HepG2 (cell line): ENCODE measurements around the gene SMIM38. TPM values are rescaled to one million over a fixed set of nuclear protein-coding genes. Genes with fewer than 3 reads are reported as not detected.

Experiments used
- ATAC-seq: fragments of 200-7000 bp; cut with Tn5 transposase; 3 replicates; pipeline ENCODE4 v1.9.1; 2020; ENCODE audit warnings: mild to moderate bottlenecking, moderate library complexity
- BruUV-seq: library from RNA; stranded (reverse); fragments of 400-500 nt; replicated peaks from 2 replicates; lab custom pipeline; 2021; lab: Mats Ljungman, UMichigan
- CTCF ChIA-PET: fragments of 300-600 bp; formaldehyde crosslinking; extraction: SDS; loops from one replicate; lab custom pipeline; 2021; ENCODE audit warnings: low total read pairs, inconsistent platforms, low intra/inter-chr PET ratio; lab: Yijun Ruan, JAX
- POLR2A ChIA-PET: fragments of 350-600 bp; sonication (Branson Sonifier 250); formaldehyde crosslinking; loops from one replicate; lab custom pipeline; 2020; ENCODE audit warnings: antibody characterized with exemption, inconsistent platforms; lab: Yijun Ruan, JAX
- DNase-seq: peaks from one replicate; pipeline ENCODE4 v3.0.0-alpha.2; 2015; ENCODE audit warnings: low spot score
- FAIRE-seq: peaks from 3 replicates; lab custom pipeline; 2011; peaks lifted over from hg19 to GRCh38; lab: Jason Lieb, UNC
- H2AFZ ChIP-seq: one replicate; pipeline ENCODE4 v1.6.1; 2011; ENCODE audit warnings: low read length, inconsistent platforms
- H3K27ac ChIP-seq: fragments of 300-600 bp; 3 replicates; pipeline ENCODE4 v1.8.0; 2011; ENCODE audit warnings: mixed run types, mild to moderate bottlenecking, mixed read lengths, low read length, inconsistent platforms; ENCODE audit not compliant: insufficient read depth; ENCODE audit errors: extremely low read length
- H3K27me3 ChIP-seq, 2 experiments: fragments of 200-600 bp in 1 of 2; 2 replicates in 1 of 2; 3 replicates in 1 of 2; pipeline versions ENCODE4 v1.6.0 to v1.8.0; 2011; ENCODE audit warnings: low read length in 2 of 2, mild to moderate bottlenecking in 2 of 2, moderate library complexity in 2 of 2, inconsistent platforms in 1 of 2; ENCODE audit not compliant: insufficient read depth in 2 of 2, control insufficient read depth in 1 of 2
- H3K36me3 ChIP-seq, 2 experiments: fragments of 200-600 bp in 1 of 2; replicated peaks in 1 of 2; 2 replicates in 1 of 2; 3 replicates in 1 of 2; pipeline versions ENCODE4 v1.5.1 to v1.8.0; 2011; ENCODE audit warnings: low read length in 2 of 2, inconsistent platforms in 1 of 2; ENCODE audit not compliant: insufficient read depth in 2 of 2, control insufficient read depth in 1 of 2
- H3K4me1 ChIP-seq: 2 replicates; pipeline ENCODE4 v1.5.1; 2012; ENCODE audit warnings: low read length, inconsistent platforms; ENCODE audit not compliant: insufficient read depth
- H3K4me2 ChIP-seq: 2 replicates; pipeline ENCODE4 v1.6.0; 2011; ENCODE audit warnings: low read depth, low read length, inconsistent platforms
- H3K4me3 ChIP-seq, 3 experiments: fragments of 200-600 bp in 1 of 3; sonication (generic), shearing (Covaris generic) in 1 of 3; replicated peaks in 1 of 3; 2 replicates each; pipeline ENCODE4 v1.5.1; 2011 to 2016; ENCODE audit warnings: low read length in 3 of 3, inconsistent platforms in 2 of 3, low read depth in 2 of 3, mild to moderate bottlenecking in 2 of 3, control low read depth in 1 of 3, mixed read lengths in 1 of 3; ENCODE audit not compliant: insufficient read depth in 1 of 3
- H3K79me2 ChIP-seq: one replicate; pipeline ENCODE4 v1.6.1; 2011; ENCODE audit warnings: low read length, inconsistent platforms; ENCODE audit not compliant: insufficient read depth
- H3K9ac ChIP-seq: 2 replicates; pipeline ENCODE4 v1.6.0; 2011; ENCODE audit warnings: mild to moderate bottlenecking, low read depth, low read length, inconsistent platforms; ENCODE audit not compliant: insufficient read depth
- H3K9me3 ChIP-seq: 2 replicates; pipeline ENCODE4 v1.5.1; 2012; ENCODE audit warnings: mild to moderate bottlenecking, low read length
- H4K20me1 ChIP-seq: 2 replicates; pipeline ENCODE4 v1.6.0; 2011; ENCODE audit warnings: inconsistent platforms, mild to moderate bottlenecking, low read length, moderate library complexity; ENCODE audit not compliant: insufficient read depth
- GPN1 ChIP-seq: sonication (generic); formaldehyde crosslinking; IDR thresholded peaks from 2 replicates; pipeline ENCODE4 v1.5.1; 2020; ENCODE audit warnings: missing genetic modification reagents, borderline replicate concordance
- SOX13 ChIP-seq, 3 experiments: fragments of 450-650 bp in 1 of 3; sonication (generic) in 1 of 3; formaldehyde crosslinking in 1 of 3; IDR thresholded peaks in 2 of 3; conservative IDR thresholded peaks in 1 of 3; 2 replicates each; pipeline versions ENCODE4 v1.5.0 to v1.6.1; 2016 to 2020; ENCODE audit warnings: antibody characterized with exemption in 1 of 3, mild to moderate bottlenecking in 1 of 3, missing compliant biosample characterization in 1 of 3, missing genetic modification reagents in 1 of 3, moderate library complexity in 1 of 3
- WGBS: methylation state at CpG from one replicate; pipeline ENCODE4 v1.1.6; 2017; ENCODE audit warnings: low lambda C conversion rate; 5-methylcytosine and 5-hydroxymethylcytosine counted together
- in situ Hi-C: cut with HindIII; loops from 2 replicates; pipeline ENCODE4 v1.10.0; 2017; ENCODE audit warnings: low pct_unique_long_range_greater_than_20kb; ENCODE audit not compliant: extremely low pct_ligation_motif_present
- intact Hi-C: fragments of 100-400 bp; cut with micrococcal nuclease; formaldehyde crosslinking; loops from one replicate; pipeline ENCODE4 v1.10.0; 2022; ENCODE audit not compliant: unreplicated experiment
- polyA plus RNA-seq, 8 experiments: library from polyadenylated mRNA; depleted of rRNA in 3 of 8; stranded (reverse) in 7 of 8; unstranded in 1 of 8; fragments of >200 nt; fragmentation: Illumina TruSeq in 4 of 8; extraction: Trizol in 4 of 8; gene quantifications; 2 replicates each; pipeline versions ENCODE4 v1.2.1 to v1.2.3, GENCODE V29; 2011 to 2016; ENCODE audit warnings: low read depth in 4 of 8, missing spikeins in 1 of 8, mixed read lengths in 1 of 8; ENCODE audit not compliant: insufficient read depth in 1 of 8
- total RNA-seq, 5 experiments: library from RNA; depleted of rRNA; stranded (reverse); fragments of >200 nt; fragmentation: Illumina TruSeq; extraction: Trizol; gene quantifications; 2 replicates each; pipeline ENCODE4 v1.2.3, GENCODE V29; 2016; ENCODE audit warnings: low read depth in 1 of 5
- TF ChIP-seq, protein P1 (sequence below): fragments of 450-650 bp; IDR thresholded peaks from 2 replicates; pipeline ENCODE4 v1.6.1; 2016
- TF ChIP-seq, protein P2 (sequence below): sonication (generic); formaldehyde crosslinking; IDR thresholded peaks from 2 replicates; pipeline ENCODE4 v1.4.0; 2020; ENCODE audit warnings: missing genetic modification reagents

Gene SMIM38
- total and polyA plus RNA-seq, 2 of the 13 experiments (the other 11 are each of a cell fraction or from before 2014, with no cell fraction given): 0.30 to 0.40 TPM

DNA sequence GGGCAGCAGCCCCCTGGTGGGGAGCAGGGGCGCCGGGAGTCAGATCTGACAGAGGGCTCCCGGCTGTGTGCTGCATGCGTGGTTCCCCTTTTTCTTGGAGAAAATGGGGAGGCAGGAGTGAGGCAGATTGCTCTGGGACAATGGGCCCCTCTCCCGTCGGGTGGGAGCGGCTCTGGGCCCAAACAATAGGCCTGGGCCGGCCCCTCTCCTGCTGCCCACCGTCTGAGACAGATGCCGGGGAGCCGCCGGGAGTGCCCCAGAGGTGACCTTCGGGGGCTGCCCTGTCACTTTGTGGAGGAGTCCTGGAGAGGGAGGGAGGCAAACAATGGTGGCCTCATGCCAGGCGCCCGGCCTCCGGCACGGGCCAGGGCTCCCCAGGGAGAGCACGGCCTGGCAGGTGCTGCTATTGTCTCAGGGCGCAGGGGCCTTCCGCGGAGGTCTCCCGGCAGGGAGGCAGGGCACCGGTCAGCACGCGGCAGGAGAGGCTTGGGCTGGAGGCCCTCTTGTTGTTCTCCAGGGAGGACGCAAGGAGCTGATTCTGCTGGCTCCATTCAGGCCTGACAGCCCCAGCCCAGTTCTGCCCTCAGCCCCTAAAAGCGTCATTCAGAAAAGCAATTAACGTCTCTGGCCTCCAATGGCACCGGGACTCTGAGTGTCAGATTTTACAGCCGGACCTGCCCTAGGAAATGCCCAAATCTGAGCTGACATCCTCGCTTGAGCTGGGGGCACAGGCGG, 44.8 kb downstream of the SMIM38 start:
- CTCF ChIA-PET: no interaction called here
- ATAC-seq: no peak
- TF ChIP-seq GPN1 (CRISPR knock-in tag) (no peak), SOX13 (IDR thresholded peaks at IDR 0.05) (no peak), SOX13 (CRISPR knock-in tag; conservative IDR thresholded peaks at IDR 0.05 in 1 of 2, IDR thresholded peaks at IDR 0.05 in 1 of 2) (peak in 1 of 2 experiments; percentile 14; a peak in 1 of 4 replicates)
- TF ChIP-seq, all 625 proteins: peak for 1
- Histone ChIP-seq H3K36me3 (no peaks in the 10 kb centered on the region), H4K20me1 (no peaks in the 10 kb centered on the region), H3K4me2 (no peak overlapping the region), H3K79me2 (no peaks in the 10 kb centered on the region), H3K27ac (no peak overlapping the region), H3K27me3 (peaks cover 5 to 39% of the 10 kb centered on the region in 2 experiments), H3K4me1 (peaks cover 15% of the 10 kb centered on the region), H2AFZ (no peak overlapping the region), H3K9me3 (no peaks in the 10 kb centered on the region), H3K4me3 (no peak overlapping the region), H3K9ac (no peak overlapping the region)
- 33% methylated on average over 13 of the region's 32 CpGs for WGBS
- intact Hi-C loops: no loop called here
- BruUV-seq: no TSS peak
- in situ Hi-C loops: no loop called here
- FAIRE-seq (no peak), DNase-seq (no peak)
- POLR2A ChIA-PET: no interaction called here

DNA sequence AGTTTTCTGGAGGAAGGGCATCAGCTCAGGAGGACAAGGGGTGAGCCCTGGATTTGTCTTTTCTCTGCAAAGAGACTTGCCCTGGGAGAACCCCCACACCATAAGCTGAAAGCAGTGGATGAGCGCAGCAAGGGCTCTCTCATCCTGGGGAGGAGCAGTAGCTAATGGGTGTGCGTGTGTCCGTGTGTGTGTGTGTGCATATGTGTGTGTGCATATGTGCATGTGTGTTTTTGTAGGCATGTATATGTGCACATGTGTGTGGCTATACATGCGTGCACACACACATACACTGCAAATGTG, 45.3 kb downstream of the SMIM38 start:
- intact Hi-C loops: no loop called here
- ATAC-seq: no peak
- peaks cover 5 to 39% of the 10 kb centered on the region in 2 experiments for H3K27me3 ChIP-seq
- H3K4me3 ChIP-seq: no peak overlapping the region
- H3K79me2 ChIP-seq: no peaks in the 10 kb centered on the region
- H2AFZ ChIP-seq: no peak overlapping the region
- no TSS peak for BruUV-seq
- in situ Hi-C loops: no loop called here
- H4K20me1 ChIP-seq: no peaks in the 10 kb centered on the region
- FAIRE-seq: no peak
- TF ChIP-seq, protein P1, sequence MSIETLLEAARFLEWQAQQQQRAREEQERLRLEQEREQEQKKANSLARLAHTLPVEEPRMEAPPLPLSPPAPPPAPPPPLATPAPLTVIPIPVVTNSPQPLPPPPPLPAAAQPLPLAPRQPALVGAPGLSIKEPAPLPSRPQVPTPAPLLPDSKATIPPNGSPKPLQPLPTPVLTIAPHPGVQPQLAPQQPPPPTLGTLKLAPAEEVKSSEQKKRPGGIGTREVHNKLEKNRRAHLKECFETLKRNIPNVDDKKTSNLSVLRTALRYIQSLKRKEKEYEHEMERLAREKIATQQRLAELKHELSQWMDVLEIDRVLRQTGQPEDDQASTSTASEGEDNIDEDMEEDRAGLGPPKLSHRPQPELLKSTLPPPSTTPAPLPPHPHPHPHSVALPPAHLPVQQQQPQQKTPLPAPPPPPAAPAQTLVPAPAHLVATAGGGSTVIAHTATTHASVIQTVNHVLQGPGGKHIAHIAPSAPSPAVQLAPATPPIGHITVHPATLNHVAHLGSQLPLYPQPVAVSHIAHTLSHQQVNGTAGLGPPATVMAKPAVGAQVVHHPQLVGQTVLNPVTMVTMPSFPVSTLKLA: peak; percentile 89; the same call in 1 of the 2 replicates
- TF ChIP-seq, protein P2, sequence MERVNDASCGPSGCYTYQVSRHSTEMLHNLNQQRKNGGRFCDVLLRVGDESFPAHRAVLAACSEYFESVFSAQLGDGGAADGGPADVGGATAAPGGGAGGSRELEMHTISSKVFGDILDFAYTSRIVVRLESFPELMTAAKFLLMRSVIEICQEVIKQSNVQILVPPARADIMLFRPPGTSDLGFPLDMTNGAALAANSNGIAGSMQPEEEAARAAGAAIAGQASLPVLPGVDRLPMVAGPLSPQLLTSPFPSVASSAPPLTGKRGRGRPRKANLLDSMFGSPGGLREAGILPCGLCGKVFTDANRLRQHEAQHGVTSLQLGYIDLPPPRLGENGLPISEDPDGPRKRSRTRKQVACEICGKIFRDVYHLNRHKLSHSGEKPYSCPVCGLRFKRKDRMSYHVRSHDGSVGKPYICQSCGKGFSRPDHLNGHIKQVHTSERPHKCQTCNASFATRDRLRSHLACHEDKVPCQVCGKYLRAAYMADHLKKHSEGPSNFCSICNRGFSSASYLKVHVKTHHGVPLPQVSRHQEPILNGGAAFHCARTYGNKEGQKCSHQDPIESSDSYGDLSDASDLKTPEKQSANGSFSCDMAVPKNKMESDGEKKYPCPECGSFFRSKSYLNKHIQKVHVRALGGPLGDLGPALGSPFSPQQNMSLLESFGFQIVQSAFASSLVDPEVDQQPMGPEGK (CRISPR knock-in tag): no peak
- TF ChIP-seq, all 625 proteins: peak for 1
- Histone ChIP-seq H3K4me1 (peaks cover 15% of the 10 kb centered on the region), H3K9me3 (no peaks in the 10 kb centered on the region), H3K4me2 (no peak overlapping the region), H3K36me3 (no peaks in the 10 kb centered on the region), H3K9ac (no peak overlapping the region), H3K27ac (no peak overlapping the region)
- DNase-seq: no peak
- ChIA-PET POLR2A (no interaction called here), CTCF (no interaction called here)
- 30% methylated on average over 2 of the region's 4 CpGs for WGBS
